Renal pelvis (tissue), 4 donors: ENCODE results near the gene ZFP36L1. TPM values are rescaled to one million over a fixed set of nuclear protein-coding genes. Genes with fewer than 3 reads are reported as not detected.
A peak's percentile ranks its signal among the peaks of the same experiment; 100 is the strongest.

Source experiments
- DNase-seq: peaks from one replicate; pipeline ENCODE4 v3.0.0-alpha.2; 2013
- polyA plus RNA-seq, 3 donors: library from polyadenylated mRNA; unstranded; fragments of 120-200 nt; gene quantifications; one replicate each; pipeline ENCODE4 v1.2.1, GENCODE V29; 2013; ENCODE audit not compliant: insufficient read length in 3 of 3

Gene ZFP36L1
- polyA plus RNA-seq, 3 donors, result 230 to 248 (median 235) TPM

DNA sequence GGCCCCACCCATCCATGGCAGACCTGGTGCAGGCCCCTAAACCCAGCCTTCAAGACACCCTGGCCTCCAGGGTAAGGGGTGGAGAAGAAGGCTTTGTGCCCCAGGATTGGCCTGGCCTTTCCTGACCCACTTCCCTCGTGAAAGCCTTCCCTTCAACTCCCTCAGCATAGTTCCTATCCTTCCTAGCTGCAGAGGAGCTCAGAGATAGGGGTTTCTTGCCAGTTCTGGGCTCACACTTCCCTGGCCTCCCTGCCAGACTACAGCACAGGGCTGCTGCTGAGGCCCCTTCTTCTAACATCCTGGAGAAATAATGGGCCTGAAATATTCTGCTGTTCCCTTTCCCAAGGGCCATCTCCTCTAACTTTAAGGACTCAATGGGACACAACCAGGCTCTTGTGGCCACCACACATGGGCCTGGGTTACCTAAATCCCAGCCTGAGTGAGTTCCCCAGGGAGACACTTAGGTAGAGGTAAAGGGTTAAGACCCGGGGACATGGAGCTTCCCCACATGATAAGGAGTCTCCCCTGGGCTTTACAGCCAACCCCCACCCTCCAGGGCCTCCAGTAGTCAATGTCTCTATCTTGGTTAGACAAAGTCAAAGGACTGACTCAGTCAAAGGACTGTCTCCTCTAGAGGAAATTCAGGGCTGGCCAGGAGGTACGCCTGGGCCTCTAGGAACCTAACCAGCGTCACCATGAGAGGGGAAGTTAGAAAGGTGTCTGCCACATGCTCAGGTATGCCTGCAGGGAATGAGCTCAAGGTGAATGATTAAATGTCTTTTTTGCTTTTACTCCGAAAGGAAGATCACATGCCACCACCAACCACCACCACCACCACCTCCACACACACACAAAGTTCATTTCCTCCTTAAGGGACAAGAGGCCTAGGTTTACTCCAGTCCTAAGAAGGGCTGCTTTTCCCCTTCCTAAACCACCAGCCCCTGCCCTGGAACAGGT, 7.1 kb downstream of the ZFP36L1 start:
- DNase-seq, result peak; percentile 23

DNA sequence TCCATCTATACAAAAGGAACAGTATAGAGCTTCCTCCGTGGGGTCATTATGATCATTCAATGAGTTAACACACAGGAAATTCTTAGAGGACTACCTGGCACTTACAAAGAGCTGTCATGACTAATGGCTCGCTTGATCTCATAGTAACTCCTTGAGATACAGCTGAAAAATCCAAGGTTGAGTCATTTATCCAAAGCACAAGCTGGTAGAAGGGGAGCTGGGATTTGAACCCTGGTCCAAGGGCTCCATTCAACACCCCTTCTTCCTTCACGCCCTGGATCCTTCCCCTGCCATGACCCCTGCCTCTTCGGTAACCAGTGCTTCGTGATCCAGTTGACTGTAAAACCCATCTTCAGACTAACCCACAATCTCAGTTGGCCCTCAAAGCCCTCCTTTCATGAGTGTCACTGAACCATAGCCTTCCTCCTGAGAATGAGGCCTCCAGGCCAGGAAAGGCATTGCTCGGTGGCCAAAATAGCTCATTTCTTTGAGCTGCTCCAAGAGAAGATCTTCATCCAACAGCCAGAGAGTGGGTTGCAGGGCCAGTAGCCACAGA, 7.8 kb downstream of the ZFP36L1 start:
- DNase-seq, result no peak

- peak; percentile 86 for DNase-seq
These were observed 8.5 kb downstream of the ZFP36L1 start for GRCh38 chr14:68784226-68784910.

GRCh38 chr14:68783408-68784225, 9.2 kb downstream of the ZFP36L1 start:
- DNase-seq, result peak; percentile 34

GRCh38 chr14:68782091-68782981, 10.5 kb downstream of the ZFP36L1 start:
- no peak for DNase-seq

DNA sequence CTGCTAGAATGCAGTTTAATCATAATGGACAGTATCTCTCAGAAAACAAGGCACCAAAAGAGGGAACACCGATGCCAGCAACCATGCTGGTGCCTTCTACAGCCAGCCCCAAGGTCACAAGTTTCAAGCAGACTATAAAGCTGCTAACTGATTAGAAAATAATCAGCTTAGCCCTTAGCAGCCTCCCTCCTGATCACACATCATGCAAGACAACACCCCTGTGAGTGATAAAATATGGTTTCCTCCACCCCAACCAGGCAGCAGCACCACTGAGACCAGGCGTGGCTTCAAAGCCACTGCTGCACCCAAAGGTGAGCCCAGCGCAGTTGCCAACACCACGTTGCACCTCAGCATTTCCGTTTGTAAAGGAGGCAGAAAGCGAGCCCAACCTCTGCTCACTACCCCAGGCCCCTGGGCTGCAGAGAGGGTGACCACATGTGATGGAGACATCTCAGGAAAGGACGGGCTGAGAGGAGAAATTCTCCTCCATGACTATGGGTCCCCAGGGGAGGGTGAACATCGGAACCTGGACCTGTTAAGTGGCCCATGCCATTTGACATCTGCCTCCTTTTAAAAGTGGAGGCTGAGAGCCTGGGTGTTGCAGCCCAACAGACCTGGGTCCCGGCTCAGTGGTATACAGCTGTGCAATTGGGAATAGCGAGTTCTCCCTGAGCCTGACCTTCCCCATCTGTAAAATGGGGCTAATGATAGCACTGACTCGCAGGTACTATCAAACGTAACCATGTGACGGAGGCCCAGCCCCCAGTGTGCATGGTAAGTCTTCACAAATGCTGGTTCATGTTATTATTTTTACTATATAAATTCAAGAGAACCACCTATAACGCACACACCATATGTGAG, 11.5 kb downstream of the ZFP36L1 start:
- DNase-seq, result no peak

GRCh38 chr14:68780358-68781160, 12.3 kb downstream of the ZFP36L1 start:
- peak; percentile 70 for DNase-seq

GRCh38 chr14:68779761-68780323, 13.0 kb downstream of the ZFP36L1 start:
- DNase-seq, result peak; percentile 55

DNA sequence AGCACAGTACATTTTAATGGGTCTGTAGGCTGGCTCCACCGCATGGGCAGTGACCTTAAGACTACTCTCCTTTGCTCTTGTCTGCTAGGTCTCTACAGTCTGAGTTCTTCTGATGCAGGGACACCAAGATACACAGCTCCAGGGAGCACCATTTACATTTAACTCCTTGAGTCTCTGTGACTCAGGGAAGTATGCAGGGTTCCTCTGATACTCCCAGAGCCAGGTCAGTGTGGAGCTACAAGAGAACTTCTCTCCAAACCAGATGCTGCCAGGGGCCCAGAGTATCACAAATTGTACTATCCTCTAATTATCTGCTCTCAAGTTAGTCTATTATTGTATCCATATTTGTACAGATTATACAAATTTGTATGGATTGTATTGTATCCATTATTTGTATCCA, 15.2 kb downstream of the ZFP36L1 start:
- no peak for DNase-seq

DNA sequence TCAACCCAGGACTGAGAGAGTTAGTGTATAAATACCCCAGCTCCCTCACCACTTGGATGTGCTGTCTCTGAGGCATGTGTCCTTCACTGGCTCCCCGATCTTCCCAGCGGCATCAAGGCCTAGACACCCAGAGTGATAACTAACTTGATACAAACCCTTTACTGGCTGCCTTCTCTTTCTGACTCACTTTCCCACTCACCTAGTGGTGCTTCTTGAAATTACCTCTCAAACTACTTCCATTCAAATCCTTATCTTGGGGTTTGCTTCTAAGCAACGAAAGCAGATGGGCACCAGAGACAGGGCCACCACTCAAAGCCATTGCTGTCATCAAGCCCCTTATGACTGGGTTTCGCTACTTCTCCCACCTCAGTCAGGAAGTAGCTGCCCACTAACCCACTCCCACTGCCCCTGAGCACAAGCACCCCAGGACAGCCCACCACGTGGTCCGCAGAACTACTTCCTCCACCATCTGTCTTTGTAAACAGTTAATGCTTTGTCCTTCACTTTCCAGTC, 17.2 kb downstream of the ZFP36L1 start:
- DNase-seq, result no peak

DNA sequence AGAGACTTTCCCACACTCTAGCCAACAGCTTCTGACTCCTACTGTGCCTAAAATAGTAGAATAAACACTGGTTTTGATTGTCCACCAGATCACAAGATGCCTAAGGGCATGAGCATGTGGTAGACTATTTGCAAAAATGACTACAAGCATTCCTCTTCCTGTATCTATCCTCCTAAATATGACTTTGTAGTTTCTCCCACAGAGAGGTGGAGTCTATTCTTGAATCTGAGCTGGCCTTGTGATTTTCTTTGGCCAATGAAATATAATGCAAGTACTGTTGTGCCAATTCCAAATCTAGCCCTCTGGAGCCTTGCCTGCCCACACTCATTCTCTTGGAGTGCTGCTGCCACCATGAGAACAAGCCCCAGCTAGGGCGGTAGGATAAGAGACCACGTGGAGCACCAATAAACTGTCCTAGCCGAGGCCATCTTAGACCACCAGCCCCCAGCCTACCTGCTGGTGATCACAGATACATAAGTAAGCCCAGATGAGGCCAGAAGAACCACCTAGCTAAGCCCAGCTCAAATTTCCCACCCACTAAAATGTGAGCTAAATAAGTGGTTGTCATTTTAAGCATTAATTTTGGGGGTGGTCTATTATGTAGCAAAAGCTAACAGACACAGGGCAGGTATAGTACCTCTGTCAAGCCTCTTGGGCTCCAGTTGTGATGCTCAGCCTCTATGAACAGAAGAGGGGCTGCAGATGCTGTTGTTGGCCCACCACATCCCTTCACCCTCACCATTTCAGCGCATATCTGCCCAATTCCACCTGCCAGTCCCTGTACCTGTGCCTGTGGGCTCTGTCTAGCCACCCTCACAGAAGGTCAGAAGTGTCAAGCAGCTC, 17.9 kb downstream of the ZFP36L1 start:
- no peak for DNase-seq

GRCh38 chr14:68772761-68773381, 20.0 kb downstream of the ZFP36L1 start:
- DNase-seq, result no peak

DNA sequence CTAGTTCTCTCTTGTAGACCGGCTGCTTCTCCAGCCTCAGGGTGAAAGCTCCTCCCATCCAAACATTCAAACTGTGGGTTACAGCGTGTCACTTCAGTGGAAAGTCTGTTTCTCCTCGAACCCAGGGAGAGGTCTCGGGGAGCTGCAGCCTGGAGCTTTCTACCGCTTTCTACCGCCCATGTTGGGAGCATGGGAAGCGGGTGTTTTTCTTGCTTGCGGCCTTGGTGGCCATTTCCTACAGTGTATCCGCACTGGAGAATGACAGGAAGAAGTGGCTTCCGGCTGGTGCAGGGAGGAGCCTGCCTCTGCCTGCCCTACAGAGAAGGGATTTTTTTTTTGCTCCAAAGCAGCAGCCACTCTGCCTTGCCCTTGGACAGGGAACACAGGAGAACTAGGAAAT, 21.2 kb downstream of the ZFP36L1 start:
- DNase-seq, result no peak

DNA sequence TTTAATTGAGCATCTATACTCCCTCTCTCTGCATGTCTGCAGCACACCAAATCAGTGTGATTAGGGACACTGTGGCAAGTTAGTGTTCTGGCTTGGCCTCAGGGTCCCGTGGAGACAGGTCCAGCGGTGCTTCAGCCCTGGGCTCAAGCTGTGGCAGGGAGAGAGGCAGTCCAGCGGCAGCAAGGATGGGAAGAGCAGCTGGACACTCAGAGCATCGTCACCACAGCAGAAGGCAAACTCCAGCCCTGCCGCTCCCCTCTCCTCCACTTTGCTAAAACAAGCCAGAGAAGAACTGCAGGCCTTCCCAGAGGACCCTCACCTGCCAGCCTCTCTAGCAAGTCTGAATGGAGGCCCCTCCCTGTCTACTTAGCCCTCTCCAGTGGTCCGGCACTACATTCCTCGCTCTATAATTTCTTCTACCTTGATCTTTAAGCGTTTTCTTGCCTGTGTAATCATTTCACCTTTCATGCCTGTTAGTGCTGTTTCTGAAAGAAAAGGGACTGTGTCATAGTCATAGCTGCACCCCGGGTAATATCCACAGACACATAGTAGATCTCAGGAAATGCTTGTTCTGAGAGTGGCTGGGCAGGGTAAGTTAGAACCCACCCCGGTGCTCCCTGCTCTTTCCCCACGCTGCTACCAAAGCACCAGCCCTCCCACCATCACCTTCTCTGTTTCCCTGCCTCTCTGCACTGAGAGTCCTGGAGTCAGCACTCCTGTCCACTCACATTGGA, 22.1 kb downstream of the ZFP36L1 start:
- no peak for DNase-seq

DNA sequence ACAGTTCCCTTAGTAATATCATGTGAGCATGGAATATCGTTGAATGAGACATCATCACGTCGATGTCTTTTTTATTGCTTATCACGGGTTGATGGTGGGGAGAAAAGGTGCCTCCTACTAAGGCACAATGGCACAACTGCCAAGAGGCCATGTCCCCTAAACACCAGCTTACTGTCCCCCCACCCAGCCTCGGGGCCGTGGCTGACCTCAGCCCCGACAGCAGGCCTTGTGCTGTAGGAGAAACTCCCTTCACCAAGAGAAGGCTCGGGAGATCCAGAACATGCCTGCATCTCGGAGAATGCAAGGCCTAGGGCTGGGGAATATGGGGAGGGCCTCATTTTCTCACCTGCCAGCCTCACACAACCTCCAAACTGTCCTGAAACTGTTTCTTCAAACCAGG, 22.8 kb downstream of the ZFP36L1 start:
- DNase-seq, result no peak

- no peak for DNase-seq
These were observed 24.6 kb downstream of the ZFP36L1 start for GRCh38 chr14:68768316-68768715.
